MM.1S (cell line): ENCODE results near the gene DCTN2.

Experiments
- CTCF ChIP-seq: fragments of 300-600 bp; sonication (generic); IDR thresholded peaks from 2 replicates; pipeline ENCODE4 v1.5.1; 2016; ENCODE audit warnings: antibody characterized with exemption, low read length, mixed read lengths
- EZH2 ChIP-seq: fragments of 300-600 bp; sonication (generic); optimal IDR thresholded peaks from 2 replicates; pipeline ENCODE3; 2017; ENCODE audit warnings: low read depth, mild to moderate bottlenecking, antibody characterized with exemption, low read length, mixed read lengths
- EZH2phosphoT487 ChIP-seq: fragments of 300-600 bp; sonication (generic); IDR thresholded peaks from 2 replicates; pipeline ENCODE4 v1.6.1; 2018; ENCODE audit warnings: antibody characterized with exemption, low read length

GRCh38 chr12:57548488-57548887, 1.5 kb upstream of the DCTN2 start:
- TF ChIP-seq CTCF (no peak), EZH2phosphoT487 (no peak), EZH2 (no peak)
